Measurements from ENCODE around the gene CLUH.

CLUH gene

GRCh38 chr17:2719861-2720260 lies 8.3 kb upstream of the CLUH start:
- no peak overlapping the region for H3K4me3 ChIP-seq (ENCODE audit: low read depth, low read length)
- H4K91ac ChIP-seq (ENCODE audit: low read depth, low read length): no peak overlapping the region
- WGBS (ENCODE audit: extremely low coverage, insufficient coverage, insufficient read length): no CpG with 5 or more reads among the region's 4 CpGs
- no peak overlapping the region for H2BK12ac ChIP-seq (ENCODE audit: low read length)
- H4K8ac ChIP-seq (ENCODE audit: low read depth, low read length): no peak overlapping the region
- H3K23ac ChIP-seq (ENCODE audit: low read length): no peak overlapping the region
- peaks cover 8 to 13% of the 10 kb centered on the region in 2 experiments for H3K4me1 ChIP-seq (ENCODE audit: control insufficient read depth in 1 of 2, insufficient read depth in 2 of 2, low read length in 2 of 2)
- no peak overlapping the region for H2AFZ ChIP-seq (ENCODE audit: insufficient read depth, low read length, poor library complexity)
- no peak overlapping the region for H3K4ac ChIP-seq (ENCODE audit: low read depth, low read length)
- H3K9me3 ChIP-seq (ENCODE audit: insufficient read depth, low read depth, low read length): no peaks in the 10 kb centered on the region
- no peak overlapping the region for H3K27ac ChIP-seq (ENCODE audit: low read depth, low read length)
- no peak overlapping the region for H3K14ac ChIP-seq (ENCODE audit: low read length)
- H3K4me2 ChIP-seq (ENCODE audit: low read length): no peak overlapping the region
- no peak overlapping the region for H4K12ac ChIP-seq (ENCODE audit: low read depth, low read length)
- H3K79me1 ChIP-seq (ENCODE audit: low read length): peaks cover 4% of the 10 kb centered on the region
- no peak overlapping the region for H2AK5ac ChIP-seq (ENCODE audit: low read length)
- H3K79me2 ChIP-seq (ENCODE audit: control insufficient read depth, insufficient read depth, low read length, poor library complexity): no peaks in the 10 kb centered on the region
- no peak overlapping the region for H3K9ac ChIP-seq (ENCODE audit: low read length)
- no peak overlapping the region for H2BK5ac ChIP-seq (ENCODE audit: low read depth, low read length, poor library complexity)
- DNase-seq: no peak
- peaks cover 3% of the 10 kb centered on the region for H3K27me3 ChIP-seq (ENCODE audit: insufficient read depth, low read length)
- H3K36me3 ChIP-seq (ENCODE audit: control insufficient read depth in 1 of 2, insufficient read depth in 2 of 2, low read length in 2 of 2): no peaks in the 10 kb centered on the region
- no peak overlapping the region for H3K18ac ChIP-seq (ENCODE audit: low read length)
- H2BK120ac ChIP-seq (ENCODE audit: insufficient read depth, low read length, poor library complexity): no peak overlapping the region

GRCh38 chr17:2718150-2718938 lies 6.8 kb upstream of the CLUH start:
- DNase-seq: no peak
- H3K14ac ChIP-seq (ENCODE audit: low read length): no peak overlapping the region
- H4K91ac ChIP-seq (ENCODE audit: low read depth, low read length): no peak overlapping the region
- no peak overlapping the region for H2BK5ac ChIP-seq (ENCODE audit: low read depth, low read length, poor library complexity)
- H3K4me3 ChIP-seq (ENCODE audit: low read depth, low read length): no peak overlapping the region
- H3K23ac ChIP-seq (ENCODE audit: low read length): no peak overlapping the region
- no peaks in the 10 kb centered on the region for H3K79me2 ChIP-seq (ENCODE audit: control insufficient read depth, insufficient read depth, low read length, poor library complexity)
- H3K4ac ChIP-seq (ENCODE audit: low read depth, low read length): no peak overlapping the region
- no peaks in the 10 kb centered on the region for H3K36me3 ChIP-seq (ENCODE audit: control insufficient read depth in 1 of 2, insufficient read depth in 2 of 2, low read length in 2 of 2)
- WGBS (ENCODE audit: extremely low coverage, insufficient coverage, insufficient read length): no CpG with 5 or more reads among the region's 13 CpGs
- no peak overlapping the region for H2BK120ac ChIP-seq (ENCODE audit: insufficient read depth, low read length, poor library complexity)
- no peak overlapping the region for H4K8ac ChIP-seq (ENCODE audit: low read depth, low read length)
- H3K9ac ChIP-seq (ENCODE audit: low read length): no peak overlapping the region
- H3K4me1 ChIP-seq (ENCODE audit: control insufficient read depth in 1 of 2, insufficient read depth in 2 of 2, low read length in 2 of 2): no peaks in the 10 kb centered on the region
- H2BK12ac ChIP-seq (ENCODE audit: low read length): no peak overlapping the region
- H3K18ac ChIP-seq (ENCODE audit: low read length): no peak overlapping the region
- H3K27me3 ChIP-seq (ENCODE audit: insufficient read depth, low read length): no peaks in the 10 kb centered on the region
- no peaks in the 10 kb centered on the region for H3K79me1 ChIP-seq (ENCODE audit: low read length)
- no peak overlapping the region for H3K4me2 ChIP-seq (ENCODE audit: low read length)
- no peak overlapping the region for H2AK5ac ChIP-seq (ENCODE audit: low read length)
- H3K9me3 ChIP-seq (ENCODE audit: insufficient read depth, low read depth, low read length): no peaks in the 10 kb centered on the region
- no peak overlapping the region for H4K12ac ChIP-seq (ENCODE audit: low read depth, low read length)
- H2AFZ ChIP-seq (ENCODE audit: insufficient read depth, low read length, poor library complexity): no peak overlapping the region
- H3K27ac ChIP-seq (ENCODE audit: low read depth, low read length): no peak overlapping the region

GRCh38 chr17:2716649-2717048 lies 5.1 kb upstream of the CLUH start:
- Histone ChIP-seq H4K8ac (ENCODE audit: low read depth, low read length) (no peak overlapping the region), H2BK5ac (ENCODE audit: low read depth, low read length, poor library complexity) (no peak overlapping the region), H4K91ac (ENCODE audit: low read depth, low read length) (no peak overlapping the region), H3K27me3 (ENCODE audit: insufficient read depth, low read length) (no peaks in the 10 kb centered on the region), H3K23ac (ENCODE audit: low read length) (no peak overlapping the region), H4K12ac (ENCODE audit: low read depth, low read length) (no peak overlapping the region), H3K4ac (ENCODE audit: low read depth, low read length) (no peak overlapping the region), H2BK12ac (ENCODE audit: low read length) (no peak overlapping the region), H2AFZ (ENCODE audit: insufficient read depth, low read length, poor library complexity) (no peak overlapping the region), H3K79me1 (ENCODE audit: low read length) (no peaks in the 10 kb centered on the region), H2AK5ac (ENCODE audit: low read length) (no peak overlapping the region), H3K4me2 (ENCODE audit: low read length) (no peak overlapping the region), H2BK120ac (ENCODE audit: insufficient read depth, low read length, poor library complexity) (no peak overlapping the region), H3K4me1 (ENCODE audit: control insufficient read depth in 1 of 2, insufficient read depth in 2 of 2, low read length in 2 of 2) (peaks cover 3 to 6% of the 10 kb centered on the region in 2 experiments), H3K18ac (ENCODE audit: low read length) (no peak overlapping the region), H3K4me3 (ENCODE audit: low read depth, low read length) (no peak overlapping the region), H3K27ac (ENCODE audit: low read depth, low read length) (no peak overlapping the region), H3K36me3 (ENCODE audit: control insufficient read depth in 1 of 2, insufficient read depth in 2 of 2, low read length in 2 of 2) (no peaks in the 10 kb centered on the region), H3K9me3 (ENCODE audit: insufficient read depth, low read depth, low read length) (no peaks in the 10 kb centered on the region), H3K14ac (ENCODE audit: low read length) (no peak overlapping the region), H3K79me2 (ENCODE audit: control insufficient read depth, insufficient read depth, low read length, poor library complexity) (no peaks in the 10 kb centered on the region), H3K9ac (ENCODE audit: low read length) (no peak overlapping the region)
- no peak for DNase-seq
- no CpG with 5 or more reads among the region's 5 CpGs for WGBS (ENCODE audit: extremely low coverage, insufficient coverage, insufficient read length)

GRCh38 chr17:2713881-2714280 lies 2.3 kb upstream of the CLUH start:
- H3K23ac ChIP-seq (ENCODE audit: low read length): no peak overlapping the region
- peaks cover 9% of the 10 kb centered on the region for H3K79me2 ChIP-seq (ENCODE audit: control insufficient read depth, insufficient read depth, low read length, poor library complexity)
- H3K4ac ChIP-seq (ENCODE audit: low read depth, low read length): no peak overlapping the region
- no CpG with 5 or more reads among the region's 9 CpGs for WGBS (ENCODE audit: extremely low coverage, insufficient coverage, insufficient read length)
- no peak overlapping the region for H4K12ac ChIP-seq (ENCODE audit: low read depth, low read length)
- H3K36me3 ChIP-seq (ENCODE audit: control insufficient read depth in 1 of 2, insufficient read depth in 2 of 2, low read length in 2 of 2): no peaks in the 10 kb centered on the region
- DNase-seq: no peak
- H3K4me3 ChIP-seq (ENCODE audit: low read depth, low read length): no peak overlapping the region
- no peak overlapping the region for H2AK5ac ChIP-seq (ENCODE audit: low read length)
- peaks cover 18 to 27% of the 10 kb centered on the region in 2 experiments for H3K4me1 ChIP-seq (ENCODE audit: control insufficient read depth in 1 of 2, insufficient read depth in 2 of 2, low read length in 2 of 2)
- H2AFZ ChIP-seq (ENCODE audit: insufficient read depth, low read length, poor library complexity): no peak overlapping the region
- peaks cover 2% of the 10 kb centered on the region for H3K79me1 ChIP-seq (ENCODE audit: low read length)
- no peak overlapping the region for H3K18ac ChIP-seq (ENCODE audit: low read length)
- no peak overlapping the region for H3K9ac ChIP-seq (ENCODE audit: low read length)
- H4K8ac ChIP-seq (ENCODE audit: low read depth, low read length): no peak overlapping the region
- H2BK120ac ChIP-seq (ENCODE audit: insufficient read depth, low read length, poor library complexity): no peak overlapping the region
- no peaks in the 10 kb centered on the region for H3K9me3 ChIP-seq (ENCODE audit: insufficient read depth, low read depth, low read length)
- H4K91ac ChIP-seq (ENCODE audit: low read depth, low read length): no peak overlapping the region
- no peaks in the 10 kb centered on the region for H3K27me3 ChIP-seq (ENCODE audit: insufficient read depth, low read length)
- H3K14ac ChIP-seq (ENCODE audit: low read length): no peak overlapping the region
- H2BK12ac ChIP-seq (ENCODE audit: low read length): no peak overlapping the region
- no peak overlapping the region for H3K4me2 ChIP-seq (ENCODE audit: low read length)
- no peak overlapping the region for H2BK5ac ChIP-seq (ENCODE audit: low read depth, low read length, poor library complexity)
- no peak overlapping the region for H3K27ac ChIP-seq (ENCODE audit: low read depth, low read length)

All from trophoblast cell (in vitro differentiated cells and primary cell).